ENCODE results near the gene ISG15. TPM values are rescaled to one million over a fixed set of nuclear protein-coding genes. Genes with fewer than 3 reads are reported as not detected.

Gene ISG15
- polyA plus RNA-seq, 1 of the 3 experiments (the other 2 are of a cell fraction): 28.6 TPM

GRCh38 chr1:1052003-1052840, 38.9 kb downstream of the ISG15 start:
- CTCF ChIA-PET: interaction anchor here (1.1 to 1.2 kb wide), 2 partner anchors 19 to 68 kb away, joined by 3 to 5 read pairs; no protein-coding TSS in a partner anchor
- Histone ChIP-seq H3K4me2 (no peak overlapping the region), H3K9me2 (no peaks in the 10 kb centered on the region), H3K9me3 (no peaks in the 10 kb centered on the region), H3K4me3 (ENCODE audit: low read depth in 2 of 2, low read length in 1 of 2) (no peak overlapping the region), H3K79me2 (ENCODE audit: insufficient read depth) (no peaks in the 10 kb centered on the region), H3K4me1 (ENCODE audit: control insufficient read depth in 1 of 2, insufficient read depth in 2 of 2, low read depth in 1 of 2, low read length in 1 of 2) (no peaks in the 10 kb centered on the region), H4K20me1 (ENCODE audit: insufficient read depth) (no peaks in the 10 kb centered on the region), H2AFZ (ENCODE audit: low read depth) (no peak overlapping the region), H3K9ac (no peak overlapping the region), H3K36me3 (replicated peaks in 1 of 2; ENCODE audit: control insufficient read depth in 1 of 2, insufficient read depth in 2 of 2, low read length in 1 of 2) (peaks cover 0 to 9% of the 10 kb centered on the region in 2 experiments), H3F3A (replicated peaks; ENCODE audit: insufficient read depth) (no peaks in the 10 kb centered on the region), H3K27ac (ENCODE audit: low read depth in 2 of 2, low read length in 1 of 2) (no peak overlapping the region), H3K27me3 (ENCODE audit: insufficient read depth) (no peaks in the 10 kb centered on the region)
- TF ChIP-seq REST (IDR thresholded peaks at IDR 0.05; ENCODE audit: low read depth, low read length) (no peak), NFIC (IDR thresholded peaks at IDR 0.05; ENCODE audit: borderline replicate concordance) (no peak), FOXJ3 (CRISPR knock-in tag; IDR thresholded peaks at IDR 0.05) (no peak), YY1 (IDR thresholded peaks at IDR 0.05; ENCODE audit: low read depth) (no peak), FOXM1 (IDR thresholded peaks at IDR 0.05; ENCODE audit: low read depth) (no peak)
- POLR2A ChIA-PET: no interaction called here
- WGBS (ENCODE audit: low lambda C conversion rate): 96% methylated on average over 23 of the region's 29 CpGs
- no peak for DNase-seq

GRCh38 chr1:1053022-1053421, 39.7 kb downstream of the ISG15 start:
- Histone ChIP-seq H3K27me3 (ENCODE audit: insufficient read depth) (peaks cover 3% of the 10 kb centered on the region; the same call in 1 of the 2 replicates), H3K9me3 (no peaks in the 10 kb centered on the region), H3K4me1 (ENCODE audit: control insufficient read depth in 1 of 2, insufficient read depth in 2 of 2, low read depth in 1 of 2, low read length in 1 of 2) (no peaks in the 10 kb centered on the region), H3K4me3 (ENCODE audit: low read depth in 2 of 2, low read length in 1 of 2) (no peak overlapping the region), H3K79me2 (ENCODE audit: insufficient read depth) (no peaks in the 10 kb centered on the region), H2AFZ (ENCODE audit: low read depth) (no peak overlapping the region), H3K27ac (ENCODE audit: low read depth in 2 of 2, low read length in 1 of 2) (no peak overlapping the region), H3K4me2 (no peak overlapping the region), H3K9me2 (no peaks in the 10 kb centered on the region), H3K36me3 (replicated peaks in 1 of 2; ENCODE audit: control insufficient read depth in 1 of 2, insufficient read depth in 2 of 2, low read length in 1 of 2) (peaks cover 0 to 5% of the 10 kb centered on the region in 2 experiments), H3K9ac (no peak overlapping the region), H4K20me1 (ENCODE audit: insufficient read depth) (no peaks in the 10 kb centered on the region), H3F3A (replicated peaks; ENCODE audit: insufficient read depth) (no peaks in the 10 kb centered on the region)
- DNase-seq: no peak
- ChIA-PET POLR2A (no interaction called here), CTCF (no interaction called here)
- TF ChIP-seq IRF3 (IDR thresholded peaks at IDR 0.05; ENCODE audit: low read depth, low read length) (no peak), FOXM1 (IDR thresholded peaks at IDR 0.05; ENCODE audit: low read depth) (no peak), NRF1 (IDR thresholded peaks at IDR 0.05; ENCODE audit: low read depth, low read length) (no peak), RFX5 (IDR thresholded peaks at IDR 0.05; ENCODE audit: low read length) (no peak), SIN3A (IDR thresholded peaks at IDR 0.05; ENCODE audit: borderline replicate concordance, low read depth, low read length) (no peak), RAD21 (IDR thresholded peaks at IDR 0.05; ENCODE audit: low read length) (no peak), CHD2 (IDR thresholded peaks at IDR 0.05; ENCODE audit: low read length, partially characterized antibody) (no peak), CTCF (IDR thresholded peaks at IDR 0.05) (no peak)
- TF ChIP-seq, protein P1, sequence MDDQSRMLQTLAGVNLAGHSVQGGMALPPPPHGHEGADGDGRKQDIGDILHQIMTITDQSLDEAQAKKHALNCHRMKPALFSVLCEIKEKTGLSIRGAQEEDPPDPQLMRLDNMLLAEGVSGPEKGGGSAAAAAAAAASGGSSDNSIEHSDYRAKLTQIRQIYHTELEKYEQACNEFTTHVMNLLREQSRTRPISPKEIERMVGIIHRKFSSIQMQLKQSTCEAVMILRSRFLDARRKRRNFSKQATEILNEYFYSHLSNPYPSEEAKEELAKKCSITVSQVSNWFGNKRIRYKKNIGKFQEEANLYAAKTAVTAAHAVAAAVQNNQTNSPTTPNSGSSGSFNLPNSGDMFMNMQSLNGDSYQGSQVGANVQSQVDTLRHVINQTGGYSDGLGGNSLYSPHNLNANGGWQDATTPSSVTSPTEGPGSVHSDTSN (IDR thresholded peaks at IDR 0.05): no peak
- WGBS (ENCODE audit: low lambda C conversion rate): 90% methylated on average over 8 of the region's 15 CpGs
